Mesothelial cell of epicardium (in vitro differentiated cells): ENCODE measurements around the gene CHRM5. TPM values are rescaled to one million over a fixed set of nuclear protein-coding genes. Genes with fewer than 3 reads are reported as not detected.

Experiments
- DNase-seq, 2 experiments: peaks; one replicate each; pipeline ENCODE4 v3.0.0; 2021; ENCODE audit warnings: low spot score in 2 of 2; ENCODE audit not compliant: unreplicated experiment in 2 of 2
- H3K27ac Mint-ChIP-seq: 2 replicates; pipeline ENCODE4 v1.8.0; 2021; ENCODE audit warnings: mixed read lengths
- H3K27me3 Mint-ChIP-seq: 2 replicates; pipeline ENCODE4 v1.8.0; 2021; ENCODE audit warnings: low read depth, mixed read lengths
- H3K36me3 Mint-ChIP-seq: 2 replicates; pipeline ENCODE4 v1.8.0; 2021; ENCODE audit warnings: mixed read lengths
- H3K4me1 Mint-ChIP-seq: 2 replicates; pipeline ENCODE4 v1.8.0; 2021; ENCODE audit warnings: mixed read lengths
- H3K4me3 Mint-ChIP-seq: 2 replicates; pipeline ENCODE4 v1.8.0; 2021; ENCODE audit warnings: mild to moderate bottlenecking, moderate library complexity, mixed read lengths
- H3K9me3 Mint-ChIP-seq: 2 replicates; pipeline ENCODE4 v1.8.0; 2021; ENCODE audit warnings: mixed read lengths
- total RNA-seq: library from RNA; stranded (reverse); gene quantifications from 3 replicates; pipeline ENCODE4 v1.2.1, GENCODE V29; 2021
- TF ChIP-seq, protein P1 (sequence below): fragments of 200-600 bp; sonication (generic); IDR thresholded peaks from one replicate; pipeline ENCODE4 v1.5.0; 2021; ENCODE audit warnings: antibody characterized with exemption; ENCODE audit not compliant: unreplicated experiment

The CHRM5 gene
- total RNA-seq, 1 donor from 2014 or later = 0.13 TPM

DNA sequence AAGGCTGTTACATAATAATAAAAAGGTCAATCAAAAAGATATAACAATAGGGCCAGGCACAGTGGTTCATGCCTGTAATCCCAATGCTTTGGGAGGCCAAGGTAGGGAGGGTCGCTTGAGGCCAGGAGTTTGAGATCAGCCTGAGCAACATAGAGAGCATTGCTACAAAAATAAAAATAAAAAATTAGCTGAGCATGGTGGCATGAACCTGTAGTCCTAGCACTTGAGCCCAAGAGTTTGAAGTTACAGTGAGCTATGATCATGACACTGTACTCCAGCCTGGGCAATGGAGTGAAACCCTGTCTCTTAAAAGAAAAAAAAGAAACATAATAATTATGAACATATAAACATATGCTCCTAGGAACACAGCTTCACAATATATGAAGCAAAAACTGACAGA lies 41.4 kb downstream of the CHRM5 start:
- no peak overlapping the region for H3K4me3 Mint-ChIP-seq
- H3K27ac Mint-ChIP-seq = no peak overlapping the region
- H3K27me3 Mint-ChIP-seq = no peaks in the 10 kb centered on the region
- TF ChIP-seq, protein P1, sequence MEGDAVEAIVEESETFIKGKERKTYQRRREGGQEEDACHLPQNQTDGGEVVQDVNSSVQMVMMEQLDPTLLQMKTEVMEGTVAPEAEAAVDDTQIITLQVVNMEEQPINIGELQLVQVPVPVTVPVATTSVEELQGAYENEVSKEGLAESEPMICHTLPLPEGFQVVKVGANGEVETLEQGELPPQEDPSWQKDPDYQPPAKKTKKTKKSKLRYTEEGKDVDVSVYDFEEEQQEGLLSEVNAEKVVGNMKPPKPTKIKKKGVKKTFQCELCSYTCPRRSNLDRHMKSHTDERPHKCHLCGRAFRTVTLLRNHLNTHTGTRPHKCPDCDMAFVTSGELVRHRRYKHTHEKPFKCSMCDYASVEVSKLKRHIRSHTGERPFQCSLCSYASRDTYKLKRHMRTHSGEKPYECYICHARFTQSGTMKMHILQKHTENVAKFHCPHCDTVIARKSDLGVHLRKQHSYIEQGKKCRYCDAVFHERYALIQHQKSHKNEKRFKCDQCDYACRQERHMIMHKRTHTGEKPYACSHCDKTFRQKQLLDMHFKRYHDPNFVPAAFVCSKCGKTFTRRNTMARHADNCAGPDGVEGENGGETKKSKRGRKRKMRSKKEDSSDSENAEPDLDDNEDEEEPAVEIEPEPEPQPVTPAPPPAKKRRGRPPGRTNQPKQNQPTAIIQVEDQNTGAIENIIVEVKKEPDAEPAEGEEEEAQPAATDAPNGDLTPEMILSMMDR = no peak
- H3K36me3 Mint-ChIP-seq = no peaks in the 10 kb centered on the region
- H3K4me1 Mint-ChIP-seq = no peaks in the 10 kb centered on the region
- no peak for DNase-seq
- H3K9me3 Mint-ChIP-seq = no peaks in the 10 kb centered on the region

DNA sequence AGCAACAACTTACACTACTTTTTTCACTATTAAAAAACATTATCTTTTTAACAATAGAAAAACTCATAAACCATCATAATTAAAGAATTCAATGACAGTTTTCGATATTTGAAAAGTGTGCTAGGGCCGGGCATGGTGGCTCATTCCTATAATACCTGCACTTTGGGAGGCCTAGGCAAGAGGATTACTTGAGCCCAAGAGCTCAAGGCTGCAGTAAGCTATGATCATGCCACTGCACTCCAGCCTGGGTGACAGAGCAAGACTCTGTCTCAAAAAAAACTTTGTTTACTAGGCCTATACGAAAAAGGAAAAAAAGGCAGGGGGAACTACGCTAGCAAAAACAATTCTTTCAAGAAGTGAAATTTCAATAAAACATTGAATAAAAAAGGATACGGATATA lies 42.6 kb downstream of the CHRM5 start:
- Mint-ChIP-seq H3K27me3 (no peaks in the 10 kb centered on the region), H3K4me3 (no peak overlapping the region), H3K9me3 (no peaks in the 10 kb centered on the region), H3K27ac (no peak overlapping the region), H3K36me3 (no peaks in the 10 kb centered on the region), H3K4me1 (no peaks in the 10 kb centered on the region)
- no peak for DNase-seq
- TF ChIP-seq, protein P1 = no peak

DNA sequence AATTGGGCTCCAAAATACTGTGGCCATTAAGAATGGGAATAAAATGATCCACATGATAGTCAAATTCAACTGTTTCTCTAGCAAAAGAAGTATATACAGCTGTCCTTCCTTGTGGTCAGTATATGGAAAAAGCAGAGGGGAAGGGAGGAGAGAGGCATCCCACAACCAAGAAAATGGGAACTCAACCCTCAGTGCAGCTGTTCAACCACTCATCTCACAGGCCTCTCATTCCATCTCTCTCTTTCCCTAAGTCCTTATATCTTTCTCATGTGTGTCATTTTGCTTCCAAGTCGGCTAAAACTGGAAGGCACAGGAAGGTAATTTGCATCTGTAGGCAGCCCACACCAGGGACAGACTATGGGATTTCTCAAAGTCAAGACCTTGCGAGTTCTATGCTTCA lies 43.2 kb downstream of the CHRM5 start:
- TF ChIP-seq, protein P1 = no peak
- no peaks in the 10 kb centered on the region for H3K27me3 Mint-ChIP-seq
- no peaks in the 10 kb centered on the region for H3K9me3 Mint-ChIP-seq
- no peak for DNase-seq
- no peaks in the 10 kb centered on the region for H3K4me1 Mint-ChIP-seq
- H3K27ac Mint-ChIP-seq = no peak overlapping the region
- no peak overlapping the region for H3K4me3 Mint-ChIP-seq
- no peaks in the 10 kb centered on the region for H3K36me3 Mint-ChIP-seq

DNA sequence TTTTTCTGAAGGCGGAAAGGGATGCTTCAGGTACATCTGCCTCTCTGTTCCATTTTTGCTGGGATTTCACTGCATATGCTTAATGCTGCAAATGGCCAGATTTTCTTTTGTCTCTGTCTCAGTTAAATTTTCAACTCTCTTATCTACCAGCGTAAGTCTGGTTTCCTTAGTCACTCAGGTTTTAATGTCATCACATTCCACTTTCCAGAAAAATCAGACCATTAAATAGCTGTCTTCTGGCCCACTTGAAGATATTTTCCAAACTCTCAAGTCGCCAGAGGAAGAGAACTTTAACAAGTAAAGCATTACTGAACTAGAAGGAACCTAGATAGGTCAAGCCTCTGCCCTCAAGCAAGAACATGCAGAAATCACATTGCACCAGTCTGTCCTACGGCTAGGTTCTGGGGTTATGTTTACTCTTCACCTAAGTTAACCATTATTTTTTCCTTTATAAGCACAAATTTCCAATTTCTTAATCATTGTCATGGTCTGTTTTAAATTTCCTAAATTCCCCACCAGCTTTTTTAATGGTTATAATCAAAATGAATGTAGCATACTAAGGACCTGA lies 44.2 kb downstream of the CHRM5 start:
- Mint-ChIP-seq H3K4me3 (no peak overlapping the region), H3K27ac (no peak overlapping the region), H3K4me1 (no peaks in the 10 kb centered on the region), H3K36me3 (peaks cover 3% of the 10 kb centered on the region), H3K27me3 (no peaks in the 10 kb centered on the region), H3K9me3 (no peaks in the 10 kb centered on the region)
- TF ChIP-seq, protein P1 = no peak
- DNase-seq = no peak

DNA sequence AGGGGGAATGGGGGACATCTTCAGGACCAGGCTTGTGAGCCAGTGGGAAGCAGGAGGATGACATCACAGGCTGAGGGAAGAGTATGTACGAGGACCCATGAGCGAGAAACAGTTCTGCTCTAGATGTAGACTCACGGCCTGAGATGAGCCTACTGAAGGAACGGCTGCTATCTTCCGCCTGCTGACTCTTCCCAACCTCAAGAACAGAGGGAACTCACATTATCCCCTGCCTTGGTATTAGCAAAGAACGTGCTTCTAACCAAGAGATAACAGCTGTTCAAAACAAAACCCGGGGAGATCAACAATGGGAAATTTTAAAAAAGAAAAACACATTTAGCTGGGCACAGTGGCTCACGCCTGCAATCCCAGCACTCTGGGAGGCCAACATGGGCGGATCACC lies 45.4 kb downstream of the CHRM5 start:
- Mint-ChIP-seq H3K4me3 (no peak overlapping the region), H3K4me1 (no peaks in the 10 kb centered on the region), H3K9me3 (peaks cover 5% of the 10 kb centered on the region), H3K36me3 (peaks cover 8% of the 10 kb centered on the region), H3K27me3 (no peaks in the 10 kb centered on the region), H3K27ac (no peak overlapping the region)
- DNase-seq = no peak
- TF ChIP-seq, protein P1 = no peak

DNA sequence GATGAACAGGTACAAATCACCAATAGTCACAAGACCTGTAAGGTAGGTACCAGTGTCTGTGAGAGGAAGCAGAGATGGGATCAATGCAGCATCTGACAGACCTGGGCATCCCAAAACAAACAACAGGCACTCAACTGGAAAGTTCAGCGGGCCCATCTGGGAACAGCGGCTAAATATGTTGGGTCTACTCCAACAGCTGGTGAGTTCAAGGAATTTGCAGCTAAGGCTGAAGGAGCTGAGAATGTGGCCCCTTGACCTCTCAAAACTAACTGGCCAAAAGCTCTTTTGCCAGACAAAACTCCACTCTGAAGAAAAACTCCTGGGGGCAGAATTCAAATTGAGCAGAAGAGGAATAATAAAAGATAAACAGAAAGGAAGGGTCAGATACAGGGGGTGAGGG lies 46.3 kb downstream of the CHRM5 start:
- no peaks in the 10 kb centered on the region for H3K4me1 Mint-ChIP-seq
- no peak overlapping the region for H3K4me3 Mint-ChIP-seq
- peaks cover 5% of the 10 kb centered on the region for H3K9me3 Mint-ChIP-seq
- no peak for DNase-seq
- TF ChIP-seq, protein P1 = no peak
- H3K27ac Mint-ChIP-seq = no peak overlapping the region
- no peaks in the 10 kb centered on the region for H3K27me3 Mint-ChIP-seq
- H3K36me3 Mint-ChIP-seq = peaks cover 8% of the 10 kb centered on the region
